ENCODE measurements around the gene NID2. TPM values are rescaled to one million over a fixed set of nuclear protein-coding genes. Genes with fewer than 3 reads are reported as not detected.

Gene NID2
- total RNA-seq, 4 donors from 2014 or later = 1.9 to 5.6 (median 4.3) TPM

DNA sequence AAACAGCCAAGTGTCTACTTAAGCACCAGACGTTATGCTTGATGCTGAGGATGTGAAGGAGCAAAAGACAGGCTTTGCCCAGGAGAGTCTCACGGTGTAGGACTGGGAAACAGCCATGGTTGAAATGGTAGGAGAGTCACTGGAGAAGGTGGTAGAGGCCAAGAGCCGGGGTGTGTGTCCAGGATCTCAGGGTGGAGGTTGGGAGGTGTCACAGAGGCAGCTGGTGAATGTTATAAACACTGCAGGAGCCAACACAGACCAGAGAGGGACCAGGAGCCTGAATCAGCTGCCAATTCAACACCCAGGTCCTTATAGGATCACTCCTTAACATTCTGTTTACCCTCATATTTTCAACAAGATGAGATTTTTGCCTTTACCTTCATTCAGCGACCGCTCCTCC is 7.5 kb downstream of the NID2 start:
- intact Hi-C loops (cut with DNase I; ENCODE audit: low total_unique reads) (no loop called here), in situ Hi-C loops (cut with MboI; ENCODE audit: low sequenced_read_pairs in 4 of 4) (no loop called here)
- no peak for DNase-seq
- TF ChIP-seq POLR2A (IDR thresholded peaks at IDR 0.05) = no peak
- TF ChIP-seq, protein P1, sequence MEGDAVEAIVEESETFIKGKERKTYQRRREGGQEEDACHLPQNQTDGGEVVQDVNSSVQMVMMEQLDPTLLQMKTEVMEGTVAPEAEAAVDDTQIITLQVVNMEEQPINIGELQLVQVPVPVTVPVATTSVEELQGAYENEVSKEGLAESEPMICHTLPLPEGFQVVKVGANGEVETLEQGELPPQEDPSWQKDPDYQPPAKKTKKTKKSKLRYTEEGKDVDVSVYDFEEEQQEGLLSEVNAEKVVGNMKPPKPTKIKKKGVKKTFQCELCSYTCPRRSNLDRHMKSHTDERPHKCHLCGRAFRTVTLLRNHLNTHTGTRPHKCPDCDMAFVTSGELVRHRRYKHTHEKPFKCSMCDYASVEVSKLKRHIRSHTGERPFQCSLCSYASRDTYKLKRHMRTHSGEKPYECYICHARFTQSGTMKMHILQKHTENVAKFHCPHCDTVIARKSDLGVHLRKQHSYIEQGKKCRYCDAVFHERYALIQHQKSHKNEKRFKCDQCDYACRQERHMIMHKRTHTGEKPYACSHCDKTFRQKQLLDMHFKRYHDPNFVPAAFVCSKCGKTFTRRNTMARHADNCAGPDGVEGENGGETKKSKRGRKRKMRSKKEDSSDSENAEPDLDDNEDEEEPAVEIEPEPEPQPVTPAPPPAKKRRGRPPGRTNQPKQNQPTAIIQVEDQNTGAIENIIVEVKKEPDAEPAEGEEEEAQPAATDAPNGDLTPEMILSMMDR (IDR thresholded peaks at IDR 0.05 in 4 of 5, conservative IDR thresholded peaks at IDR 0.05 in 1 of 5) = no peak
- H3K27ac ChIP-seq = no peak overlapping the region
- H3K27me3 ChIP-seq = peaks cover 0 to under 1% (median under 1%) of the 10 kb centered on the region in 3 donors
- no peaks in the 10 kb centered on the region for H3K9me3 ChIP-seq
- peaks cover 4 to 6% of the 10 kb centered on the region in 2 donors for H3K4me1 ChIP-seq
- H3K36me3 ChIP-seq = no peaks in the 10 kb centered on the region
- no peak overlapping the region for H3K4me3 ChIP-seq
- ATAC-seq = no peak

DNA sequence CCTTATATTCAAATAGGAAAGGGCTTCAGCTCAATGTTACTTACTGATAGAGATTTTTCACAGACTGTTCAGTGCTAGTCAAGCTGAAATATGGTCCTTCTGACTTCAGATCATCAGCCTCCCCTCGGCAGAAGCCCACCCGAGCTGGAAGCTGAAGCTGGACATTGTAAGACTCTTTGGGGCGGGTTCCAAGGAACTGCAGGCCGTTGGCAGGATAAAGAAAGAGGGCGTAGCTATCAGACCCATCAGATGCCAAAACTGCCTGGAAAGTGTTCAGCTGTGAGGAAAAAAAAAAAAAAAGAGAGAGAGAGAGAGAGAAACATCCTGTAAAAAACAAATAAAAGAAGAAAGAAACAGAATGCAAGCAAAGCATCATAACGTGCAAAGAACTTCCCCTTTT is 8.8 kb downstream of the NID2 start:
- TF ChIP-seq POLR2A (IDR thresholded peaks at IDR 0.05) = no peak
- Histone ChIP-seq H3K36me3 (no peaks in the 10 kb centered on the region), H3K27me3 (no peaks in the 10 kb centered on the region), H3K9me3 (no peaks in the 10 kb centered on the region), H3K4me1 (peaks cover 4 to 6% of the 10 kb centered on the region in 2 donors), H3K27ac (no peak overlapping the region), H3K4me3 (no peak overlapping the region)
- DNase-seq (no peak), ATAC-seq (peak in 1 of 2 donors; percentile 12)
- intact Hi-C loops (cut with DNase I; ENCODE audit: low total_unique reads) = no loop called here
- in situ Hi-C loops (cut with MboI; ENCODE audit: low sequenced_read_pairs in 4 of 4) = no loop called here

DNA sequence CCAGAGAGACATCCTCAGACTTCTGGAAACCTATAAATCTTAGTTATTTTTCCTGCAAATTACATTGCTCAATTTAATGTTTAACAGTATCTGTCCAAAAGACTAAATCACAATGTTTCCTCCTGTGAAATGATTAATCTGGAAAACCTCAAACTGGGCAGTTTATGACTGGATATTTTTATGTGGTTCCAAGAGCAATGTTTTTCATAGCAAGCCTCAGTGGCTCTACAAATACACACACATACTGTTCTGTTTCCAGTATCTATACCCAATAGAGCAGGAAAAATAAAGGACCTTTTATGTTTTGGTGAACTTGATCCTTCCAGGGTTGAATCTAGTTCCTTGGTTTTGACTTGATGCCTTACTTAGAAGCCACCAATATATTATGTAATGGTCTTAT is 9.2 kb downstream of the NID2 start:
- intact Hi-C loops (cut with DNase I; ENCODE audit: low total_unique reads) (no loop called here), in situ Hi-C loops (cut with MboI; ENCODE audit: low sequenced_read_pairs in 4 of 4) (no loop called here)
- Histone ChIP-seq H3K27ac (no peak overlapping the region), H3K4me1 (peaks cover 4 to 6% of the 10 kb centered on the region in 2 donors), H3K9me3 (no peaks in the 10 kb centered on the region), H3K4me3 (no peak overlapping the region), H3K27me3 (no peaks in the 10 kb centered on the region), H3K36me3 (no peaks in the 10 kb centered on the region)
- DNase-seq (no peak), ATAC-seq (peak; percentile 11 to 47)
- TF ChIP-seq POLR2A (IDR thresholded peaks at IDR 0.05) = no peak
- TF ChIP-seq, protein P1 (IDR thresholded peaks at IDR 0.05 in 4 of 5, conservative IDR thresholded peaks at IDR 0.05 in 1 of 5) = no peak

DNA sequence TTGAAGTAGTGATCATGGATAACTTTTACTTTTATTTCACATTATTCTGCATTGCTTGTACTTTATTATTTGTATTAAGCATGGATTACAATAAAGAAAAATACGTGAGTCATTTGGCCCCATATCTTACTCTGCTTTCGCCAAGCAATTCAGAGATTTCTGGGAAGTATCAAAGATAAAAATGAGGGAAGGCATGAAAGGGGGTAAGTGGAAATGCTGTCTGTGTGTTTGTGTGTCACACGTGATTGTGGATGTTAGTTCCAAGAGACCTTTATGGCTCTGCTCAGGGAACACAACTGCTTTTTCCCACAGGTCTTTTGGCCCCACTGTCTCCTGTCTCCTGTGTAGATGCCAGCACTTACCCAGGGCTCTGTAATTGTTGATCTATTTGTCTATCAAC is 10.5 kb downstream of the NID2 start:
- intact Hi-C loops (cut with DNase I; ENCODE audit: low total_unique reads) = no loop called here
- peaks cover 4 to 6% of the 10 kb centered on the region in 2 donors for H3K4me1 ChIP-seq
- in situ Hi-C loops (cut with MboI; ENCODE audit: low sequenced_read_pairs in 4 of 4) = no loop called here
- no peak overlapping the region for H3K27ac ChIP-seq
- ATAC-seq = no peak
- no peak for TF ChIP-seq POLR2A (IDR thresholded peaks at IDR 0.05)
- TF ChIP-seq, protein P1 (IDR thresholded peaks at IDR 0.05 in 4 of 5, conservative IDR thresholded peaks at IDR 0.05 in 1 of 5) = no peak
- no peak overlapping the region for H3K4me3 ChIP-seq
- DNase-seq = no peak
- no peaks in the 10 kb centered on the region for H3K9me3 ChIP-seq
- H3K27me3 ChIP-seq = no peaks in the 10 kb centered on the region
- H3K36me3 ChIP-seq = no peaks in the 10 kb centered on the region

DNA sequence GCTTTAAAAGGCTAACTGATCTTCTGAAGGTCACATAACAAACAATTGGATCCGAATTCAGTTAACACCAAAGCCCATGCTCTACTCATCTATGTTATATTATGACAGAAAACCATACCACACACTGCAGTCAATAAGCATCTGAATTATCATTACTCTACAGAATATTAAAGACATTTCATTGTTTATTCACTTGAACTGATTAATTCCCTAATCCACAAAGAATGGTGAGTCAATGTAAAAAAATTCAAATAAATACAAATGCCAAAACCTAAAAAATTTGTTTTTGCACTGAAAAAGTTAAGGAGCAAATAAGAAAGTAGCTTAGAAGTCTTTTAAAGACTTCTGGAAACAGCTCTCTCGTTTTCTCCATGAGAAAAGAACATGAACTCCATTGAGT is 13.7 kb downstream of the NID2 start:
- Histone ChIP-seq H3K4me1 (peaks cover 7 to 14% of the 10 kb centered on the region in 2 donors), H3K27me3 (no peaks in the 10 kb centered on the region), H3K9me3 (no peaks in the 10 kb centered on the region), H3K36me3 (no peaks in the 10 kb centered on the region), H3K4me3 (no peak overlapping the region), H3K27ac (no peak overlapping the region)
- ATAC-seq = no peak
- no peak for DNase-seq
- TF ChIP-seq, protein P1 (IDR thresholded peaks at IDR 0.05 in 4 of 5, conservative IDR thresholded peaks at IDR 0.05 in 1 of 5) = no peak
- TF ChIP-seq POLR2A (IDR thresholded peaks at IDR 0.05) = no peak
- in situ Hi-C loops (cut with MboI; ENCODE audit: low sequenced_read_pairs in 4 of 4) (no loop called here), intact Hi-C loops (cut with DNase I; ENCODE audit: low total_unique reads) (no loop called here)

Measured in gastrocnemius medialis (tissue), 4 donors.